Measurements from ENCODE around the gene HTR1A. TPM values are rescaled to one million over a fixed set of nuclear protein-coding genes. Genes with fewer than 3 reads are reported as not detected.

HTR1A gene
- total and polyA plus RNA-seq, 2 of the 8 experiments (the other 6 are each of a cell fraction or from before 2014, with no cell fraction given), result 4.7 to 6.5 TPM

DNA sequence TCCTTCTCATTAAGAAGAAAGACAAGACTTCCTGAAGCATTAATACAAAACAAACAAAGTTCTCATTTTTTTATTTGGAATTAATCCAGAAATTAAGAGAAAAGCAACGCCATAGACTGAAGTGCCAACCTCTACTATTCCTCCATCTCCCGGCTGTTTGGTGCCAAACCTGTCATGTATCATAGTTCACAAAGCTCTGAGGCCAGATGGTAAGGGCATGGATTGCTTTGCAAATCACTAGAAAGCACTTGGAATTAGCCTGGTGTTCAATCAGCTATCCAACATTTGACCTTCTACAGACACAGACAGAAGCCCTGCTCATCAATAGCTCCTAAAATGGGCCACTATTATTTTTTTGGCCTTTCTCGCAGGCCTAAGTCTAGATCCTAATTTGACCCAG lies 33.8 kb downstream of the HTR1A start:
- Histone ChIP-seq H2BK12ac (ENCODE audit: low read depth, low read length) (no peak overlapping the region), H4K5ac (ENCODE audit: insufficient read length, low read depth, low read length) (no peak overlapping the region), H2AFZ (ENCODE audit: low read length) (no peak overlapping the region), H2BK20ac (ENCODE audit: low read length) (no peak overlapping the region), H2BK120ac (replicated peaks; ENCODE audit: low read depth, low read length) (no peak overlapping the region), H3K14ac (ENCODE audit: insufficient read length) (no peak overlapping the region), H3K4me3 (ENCODE audit: extremely low read depth in 1 of 4, insufficient read depth in 2 of 4, low read depth in 3 of 4, low read length in 4 of 4) (no peak overlapping the region), H4K91ac (replicated peaks; ENCODE audit: insufficient read length, low read length) (no peak overlapping the region), H3K9me3 (ENCODE audit: insufficient read depth in 2 of 2, low read depth in 1 of 2, low read length in 1 of 2) (no peaks in the 10 kb centered on the region), H2BK15ac (ENCODE audit: low read length) (no peak overlapping the region), H2AK5ac (ENCODE audit: low read depth, low read length) (no peak overlapping the region), H3K56ac (replicated peaks; ENCODE audit: insufficient read length, low read depth, low read length) (no peak overlapping the region), H4K8ac (ENCODE audit: extremely low read depth, insufficient read depth, low read length) (no peak overlapping the region), H3K4ac (replicated peaks; ENCODE audit: insufficient read length, low read depth, low read length) (no peak overlapping the region), H3K27me3 (replicated peaks in 1 of 4; ENCODE audit: control insufficient read depth in 3 of 4, extremely low read depth in 1 of 4, insufficient read depth in 3 of 4, low read length in 3 of 4) (no peaks in the 10 kb centered on the region), H3K79me1 (ENCODE audit: low read depth, low read length) (no peaks in the 10 kb centered on the region), H3K36me3 (ENCODE audit: control insufficient read depth in 2 of 4, insufficient read depth in 4 of 4, low read length in 3 of 4) (no peaks in the 10 kb centered on the region), H3K4me2 (ENCODE audit: insufficient read depth in 1 of 2, low read depth in 2 of 2, low read length in 2 of 2) (no peak overlapping the region), H3K27ac (ENCODE audit: low read depth, low read length) (no peak overlapping the region), H3K4me1 (replicated peaks in 1 of 4; ENCODE audit: control insufficient read depth in 3 of 4, insufficient read depth in 4 of 4, low read length in 3 of 4) (peaks cover 0 to 3% (median 0%) of the 10 kb centered on the region in 4 experiments; a peak in 1 of 7 replicates), H3K9ac (replicated peaks in 1 of 4; ENCODE audit: extremely low read depth in 1 of 4, low read depth in 3 of 4, low read length in 3 of 4) (no peak overlapping the region), H3K79me2 (ENCODE audit: control insufficient read depth in 1 of 2, insufficient read depth in 2 of 2, low read length in 2 of 2) (no peaks in the 10 kb centered on the region), H2BK5ac (ENCODE audit: low read depth, low read length) (no peak overlapping the region), H3K23ac (ENCODE audit: insufficient read length) (no peak overlapping the region), H3K18ac (ENCODE audit: extremely low read depth, low read length) (no peak overlapping the region), H4K20me1 (replicated peaks in 1 of 2; ENCODE audit: control insufficient read depth in 1 of 2, insufficient read depth in 2 of 2, low read length in 2 of 2) (no peaks in the 10 kb centered on the region), H3K23me2 (ENCODE audit: low read depth, low read length) (no peaks in the 10 kb centered on the region; the same call in 1 of the 2 replicates)
- ChIA-PET POLR2A (ENCODE audit: partially characterized antibody) (no interaction called here), CTCF (ENCODE audit: partially characterized antibody) (interaction anchor here (1.0 kb wide), 1 partner anchor 34 kb away, joined by 4 read pairs; the partner anchor contains the start of gene HTR1A)
- WGBS, 2 experiments (ENCODE audit: extremely low coverage in 1 of 2, insufficient coverage in 1 of 2, insufficient read length in 1 of 2, insufficient replicate concordance in 2 of 2, low coverage in 1 of 2, low lambda C conversion rate in 2 of 2, missing lambda C conversion rate in 1 of 2), result 93% methylated on average over 3 of the region's 3 CpGs; no CpG with 5 or more reads in 1 of the 2 experiments
- TF ChIP-seq, protein P1, sequence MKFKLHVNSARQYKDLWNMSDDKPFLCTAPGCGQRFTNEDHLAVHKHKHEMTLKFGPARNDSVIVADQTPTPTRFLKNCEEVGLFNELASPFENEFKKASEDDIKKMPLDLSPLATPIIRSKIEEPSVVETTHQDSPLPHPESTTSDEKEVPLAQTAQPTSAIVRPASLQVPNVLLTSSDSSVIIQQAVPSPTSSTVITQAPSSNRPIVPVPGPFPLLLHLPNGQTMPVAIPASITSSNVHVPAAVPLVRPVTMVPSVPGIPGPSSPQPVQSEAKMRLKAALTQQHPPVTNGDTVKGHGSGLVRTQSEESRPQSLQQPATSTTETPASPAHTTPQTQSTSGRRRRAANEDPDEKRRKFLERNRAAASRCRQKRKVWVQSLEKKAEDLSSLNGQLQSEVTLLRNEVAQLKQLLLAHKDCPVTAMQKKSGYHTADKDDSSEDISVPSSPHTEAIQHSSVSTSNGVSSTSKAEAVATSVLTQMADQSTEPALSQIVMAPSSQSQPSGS (IDR thresholded peaks at IDR 0.05; ENCODE audit: low read length), result no peak
- no peak for TF ChIP-seq SUZ12 (IDR thresholded peaks at IDR 0.05; ENCODE audit: low read length)
- no peak for TF ChIP-seq POU5F1 (IDR thresholded peaks at IDR 0.05; ENCODE audit: low read depth, low read length)
- TF ChIP-seq ZNF274 (IDR thresholded peaks at IDR 0.05; ENCODE audit: borderline replicate concordance, extremely low read depth, low read length), result no peak
- TF ChIP-seq PHF8 (conservative IDR thresholded peaks at IDR 0.05; ENCODE audit: low read depth, low read length), result no peak
- TF ChIP-seq SIRT6 (IDR thresholded peaks at IDR 0.05; ENCODE audit: low read length), result no peak
- TF ChIP-seq JUN (IDR thresholded peaks at IDR 0.05; ENCODE audit: low read depth, low read length), result no peak
- no peak for TF ChIP-seq CEBPB (IDR thresholded peaks at IDR 0.05; ENCODE audit: low read depth, low read length)
- no peak for TF ChIP-seq TEAD4 (IDR thresholded peaks at IDR 0.05; ENCODE audit: low read depth, low read length)
- FAIRE-seq (no peak), DNase-seq (ENCODE audit: low read depth in 1 of 2, low spot score in 2 of 2) (no peak)
